GM19397 (cell line): ENCODE results near the gene TMCC1.
"Not testable (repeated sequence)": the region's sequence is repeated elsewhere in the genome, so short reads cannot be mapped to it uniquely, and the experiment has no call there.

ENCODE experiments used
- ATAC-seq: cut with Tn5 transposase; IDR thresholded peaks from one replicate; pipeline ENCODE4 v1.9.1; 2021; ENCODE audit warnings: mild to moderate bottlenecking, moderate library complexity; ENCODE audit not compliant: unreplicated experiment

The TMCC1 gene

GRCh38 chr3:129613367-129613740 lies 280.2 kb downstream of the TMCC1 start:
- ATAC-seq, result no peak

GRCh38 chr3:129612534-129613366 lies 280.8 kb downstream of the TMCC1 start:
- no peak for ATAC-seq

- no peak for ATAC-seq
Measured at GRCh38 chr3:129611812-129612533, 281.5 kb downstream of the TMCC1 start.

- ATAC-seq, result no peak
Measured at GRCh38 chr3:129611446-129611800, 282.1 kb downstream of the TMCC1 start.

GRCh38 chr3:129610794-129611445 lies 282.6 kb downstream of the TMCC1 start:
- not testable (repeated sequence) for ATAC-seq

GRCh38 chr3:129610276-129610675 lies 283.2 kb downstream of the TMCC1 start:
- no peak for ATAC-seq

- no peak for ATAC-seq
Measured at GRCh38 chr3:129609591-129610182, 283.8 kb downstream of the TMCC1 start.

GRCh38 chr3:129608936-129609590 lies 284.4 kb downstream of the TMCC1 start:
- no peak for ATAC-seq

GRCh38 chr3:129608087-129608935 lies 285.2 kb downstream of the TMCC1 start:
- ATAC-seq, result no peak

- ATAC-seq, result no peak
Measured at GRCh38 chr3:129607391-129608068, 286.0 kb downstream of the TMCC1 start.

- ATAC-seq, result no peak
Measured at GRCh38 chr3:129606636-129607390, 286.7 kb downstream of the TMCC1 start, which contains the start of gene PLXND1. Gene PLXND1 (minus strand): TSS chr3:129606676. CDS start chr3:129606639, 37 bp downstream.

- ATAC-seq, result no peak
Measured at GRCh38 chr3:129605922-129606635, 287.4 kb downstream of the TMCC1 start.

- ATAC-seq, result no peak
Measured at GRCh38 chr3:129605203-129605921, 288.1 kb downstream of the TMCC1 start.

GRCh38 chr3:129604767-129605166 lies 288.7 kb downstream of the TMCC1 start:
- ATAC-seq, result no peak

GRCh38 chr3:129603991-129604749 lies 289.3 kb downstream of the TMCC1 start:
- no peak for ATAC-seq

- no peak for ATAC-seq
Measured at GRCh38 chr3:129603561-129603942, 290.0 kb downstream of the TMCC1 start.
